Midbrain (tissue), 1 donor: ENCODE measurements around the gene CYP11A1.
A peak's percentile ranks its signal among the peaks of the same experiment; 100 is the strongest.

Experiments
- DNase-seq: peaks from one replicate; lab custom pipeline; 2025; lab: John Stamatoyannopoulos, UW

Gene CYP11A1

DNA sequence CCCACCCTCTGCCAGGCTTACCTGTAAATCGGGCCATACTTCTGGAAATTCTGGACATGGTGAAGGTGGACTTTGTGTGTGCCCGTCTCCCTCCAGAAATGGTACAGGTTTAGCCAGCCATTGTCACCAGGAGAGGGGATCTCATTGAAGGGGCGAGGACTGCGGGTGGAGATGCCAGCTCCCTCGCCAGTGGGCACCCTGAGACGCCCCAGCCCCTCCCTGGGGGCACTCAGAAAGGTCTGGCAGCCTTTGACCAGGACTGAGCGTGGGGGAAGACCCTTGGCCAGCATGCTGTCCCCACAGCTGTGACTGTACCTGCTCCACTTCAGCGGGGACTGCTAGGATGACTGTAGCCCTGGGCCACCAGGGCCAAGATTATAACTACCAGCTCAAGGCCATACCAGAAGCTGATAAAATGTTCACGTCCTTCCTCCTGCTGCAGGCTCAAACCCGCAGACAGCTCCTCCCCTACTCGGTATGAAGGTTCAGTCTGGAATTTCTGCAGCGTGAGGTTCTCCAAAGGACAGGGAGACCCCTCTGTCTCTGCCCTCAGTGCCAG is at the start of gene CYP11A1:
CYP11A1 (minus strand) TSS at position 351 of the 559 bp plus-strand sequence; CDS start at position 290, 61 bp downstream.
- no peak for DNase-seq

DNA sequence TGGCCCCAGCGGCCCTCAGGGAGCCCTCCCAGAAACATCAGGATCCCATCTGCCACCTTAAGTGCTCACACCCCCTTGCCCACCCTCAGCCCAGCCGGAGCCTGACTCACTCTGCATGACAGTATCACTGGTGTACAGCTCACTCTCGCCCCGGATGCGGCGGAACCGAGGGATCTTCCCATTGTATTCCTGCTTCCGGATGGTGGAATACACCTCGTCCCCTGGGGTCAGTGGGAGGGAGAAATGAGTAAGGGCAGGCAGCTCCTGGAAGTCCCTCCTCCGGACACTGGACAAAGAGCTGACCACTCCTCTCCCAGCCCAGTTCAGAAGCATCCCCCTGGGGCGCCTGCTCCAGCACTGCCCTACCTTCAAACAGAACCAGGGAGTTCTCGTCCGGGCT is 49.8 kb upstream of the CYP11A1 start:
- no peak for DNase-seq

DNA sequence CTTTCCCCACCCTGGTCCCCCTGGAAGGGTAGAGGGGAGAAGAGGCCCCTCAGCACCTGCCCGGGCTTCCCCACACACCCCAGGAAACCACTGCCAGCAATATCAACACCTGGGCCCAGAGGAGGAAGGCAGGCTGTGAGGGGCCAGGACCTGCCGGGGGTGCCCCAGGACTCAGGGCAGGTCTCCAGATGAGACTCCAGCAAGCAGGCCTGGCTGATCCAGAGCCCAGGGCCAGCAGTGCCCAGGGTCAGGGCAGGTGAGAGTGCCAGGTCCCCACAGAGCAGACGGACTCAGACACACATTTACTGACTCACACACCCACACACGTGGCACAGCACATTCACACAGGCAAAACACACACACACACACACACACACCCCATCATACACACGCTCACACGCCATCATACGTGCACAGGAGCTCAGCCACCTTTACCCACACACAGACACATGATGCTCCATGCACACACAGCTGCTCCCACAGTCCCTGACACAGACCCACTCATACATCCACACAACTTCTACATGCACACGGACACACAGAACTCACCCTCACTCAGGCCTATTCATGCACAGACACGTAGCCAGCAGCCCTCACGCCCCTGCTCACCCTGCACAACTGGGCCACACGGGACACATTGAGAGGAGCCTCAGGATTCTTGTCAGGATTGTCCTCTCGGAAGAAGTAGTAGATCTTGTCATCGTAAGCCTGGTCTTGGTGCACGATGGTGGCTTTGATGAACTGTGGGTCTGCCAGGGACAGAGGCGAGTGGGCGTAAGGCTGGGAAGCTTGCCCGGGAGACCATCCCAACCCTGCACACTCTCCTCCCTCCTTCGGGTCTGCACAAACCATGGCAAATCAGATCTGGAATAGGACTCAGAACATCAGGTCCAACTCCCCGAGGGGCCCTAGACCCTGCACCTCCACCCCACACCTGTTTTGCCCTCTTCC is 48.8 kb upstream of the CYP11A1 start:
- no peak for DNase-seq

DNA sequence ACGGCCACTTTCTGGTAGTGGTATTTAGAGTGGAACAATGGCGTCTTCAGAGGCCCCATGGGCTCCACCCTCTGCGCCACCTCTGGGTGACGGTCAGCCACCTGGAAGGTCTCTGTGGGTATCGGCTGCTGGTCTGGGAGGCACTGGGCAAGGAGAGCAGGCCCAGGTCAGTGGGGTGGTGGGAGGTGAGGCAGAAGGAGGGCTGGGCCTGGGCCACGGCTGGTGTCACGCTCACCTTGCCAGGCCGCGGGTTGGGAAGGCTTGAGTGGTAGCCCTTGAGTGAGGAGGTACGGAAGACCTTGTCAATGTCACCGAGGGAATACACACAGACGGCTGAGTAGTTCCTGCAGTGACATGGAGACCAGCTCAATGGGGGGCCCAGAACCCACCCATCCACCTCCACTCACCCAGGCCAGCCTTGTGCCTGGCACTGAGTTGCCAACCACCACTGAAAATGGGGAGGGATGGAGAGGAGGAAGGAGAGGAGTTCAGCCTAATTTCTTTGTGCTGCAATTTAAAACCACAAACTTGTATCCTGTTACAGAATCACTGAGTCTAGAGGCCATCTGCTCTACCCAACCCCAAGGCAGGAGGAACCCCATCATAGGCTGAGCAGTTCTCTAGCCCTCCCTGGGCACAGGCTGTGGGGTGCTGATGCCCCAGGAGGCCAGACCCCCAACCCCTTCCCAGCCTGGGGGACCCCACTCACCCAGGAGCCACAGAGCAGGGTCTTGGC is 47.3 kb upstream of the CYP11A1 start:
- DNase-seq = no peak

DNA sequence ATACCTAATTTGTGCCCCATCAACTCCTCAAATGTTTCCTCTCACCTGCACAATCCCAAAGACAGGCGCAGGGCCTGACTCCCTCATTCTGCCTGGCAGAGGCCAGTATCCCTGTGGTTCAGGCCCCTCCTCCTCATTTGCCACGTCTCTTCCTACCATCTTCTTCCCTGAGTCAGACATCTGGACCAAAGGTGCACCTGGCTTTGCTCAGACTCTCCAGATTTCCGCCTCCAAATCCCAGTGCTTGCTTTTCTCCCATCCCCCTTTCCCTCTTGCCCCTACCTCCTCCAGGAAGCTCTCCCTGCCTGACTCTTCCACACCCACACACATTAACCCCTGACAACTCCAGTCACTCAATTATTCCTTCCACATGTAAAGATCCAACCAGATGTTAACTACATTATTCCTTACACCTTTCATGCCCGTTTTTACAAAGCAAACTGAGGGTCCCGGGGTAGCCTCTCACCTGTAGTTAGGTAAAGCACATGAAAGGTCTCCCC is 46.7 kb upstream of the CYP11A1 start:
- DNase-seq = no peak

DNA sequence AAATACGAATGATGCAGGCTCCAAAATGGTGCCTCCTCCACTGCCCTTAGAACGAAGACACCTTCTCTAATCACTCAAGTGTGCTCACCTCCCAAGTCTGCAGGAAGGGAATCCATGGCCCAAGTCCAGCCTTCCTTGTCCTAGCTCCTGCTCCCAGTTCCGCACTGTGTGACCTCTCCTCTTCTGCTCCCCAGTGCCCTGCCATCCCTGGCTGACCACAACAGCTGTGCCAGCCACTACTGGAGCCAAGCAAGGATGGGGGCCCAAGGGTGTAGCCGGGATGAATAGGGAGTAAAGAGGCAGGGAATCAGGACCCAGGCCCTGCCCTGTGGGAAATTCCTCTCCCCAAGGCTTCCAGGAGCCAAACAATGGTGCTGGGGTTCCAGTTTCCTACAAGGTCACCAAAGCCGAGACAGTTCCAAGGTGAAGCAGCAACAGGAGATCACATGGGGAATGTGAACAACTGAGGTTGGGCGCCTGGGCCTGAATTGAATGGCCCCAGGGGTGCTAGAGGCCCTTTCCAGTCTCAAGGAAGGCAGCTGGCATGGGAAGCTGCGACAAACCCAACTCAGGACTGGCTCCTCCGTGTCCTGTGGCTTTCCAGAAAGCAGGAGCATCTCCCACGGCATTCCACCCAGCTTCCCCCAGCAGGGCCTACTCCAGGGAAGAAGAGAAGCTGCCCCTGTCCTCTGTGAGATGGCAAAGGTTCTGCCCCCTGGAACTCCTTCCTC is 46.1 kb upstream of the CYP11A1 start:
- DNase-seq = no peak

DNA sequence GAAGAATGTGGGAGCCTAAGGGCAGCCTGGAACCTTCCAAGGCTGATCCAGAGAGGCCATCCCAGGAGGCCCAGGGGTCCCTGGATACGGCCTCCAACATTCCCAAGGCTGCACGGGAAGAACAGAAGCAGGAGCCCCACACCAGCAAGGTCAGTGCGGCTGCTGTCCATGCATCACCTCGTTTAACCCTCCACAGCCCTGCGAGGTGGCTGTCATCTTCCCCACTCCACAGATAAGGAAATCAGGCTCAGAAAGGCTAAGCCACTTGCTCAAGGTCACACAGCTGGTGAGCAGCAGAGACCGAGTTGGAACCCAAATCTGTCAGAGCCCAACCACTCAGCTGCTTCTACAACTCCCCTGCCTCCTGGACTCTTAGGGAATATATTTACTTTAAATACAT is 44.7 kb upstream of the CYP11A1 start:
- DNase-seq = no peak

DNA sequence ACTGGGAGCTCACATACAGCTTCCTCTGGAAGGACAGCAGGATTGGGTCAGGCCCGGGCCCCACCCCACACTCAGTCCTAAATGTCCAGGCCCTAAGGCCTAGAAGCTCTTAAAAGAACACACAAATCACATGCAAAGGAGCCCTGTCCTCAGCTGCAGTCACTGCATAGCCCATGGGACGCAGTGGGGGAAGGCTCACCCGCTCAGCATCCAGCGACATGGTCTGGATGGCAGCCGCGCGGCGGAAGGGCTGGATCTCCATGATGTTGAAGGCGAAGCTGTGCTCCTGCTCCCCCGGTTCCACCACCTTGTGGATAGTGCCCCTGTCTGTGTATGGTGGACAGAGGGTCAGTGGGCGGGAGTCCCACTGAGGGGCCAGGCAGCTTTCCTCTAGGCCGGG is 44.2 kb upstream of the CYP11A1 start:
- DNase-seq = no peak

DNA sequence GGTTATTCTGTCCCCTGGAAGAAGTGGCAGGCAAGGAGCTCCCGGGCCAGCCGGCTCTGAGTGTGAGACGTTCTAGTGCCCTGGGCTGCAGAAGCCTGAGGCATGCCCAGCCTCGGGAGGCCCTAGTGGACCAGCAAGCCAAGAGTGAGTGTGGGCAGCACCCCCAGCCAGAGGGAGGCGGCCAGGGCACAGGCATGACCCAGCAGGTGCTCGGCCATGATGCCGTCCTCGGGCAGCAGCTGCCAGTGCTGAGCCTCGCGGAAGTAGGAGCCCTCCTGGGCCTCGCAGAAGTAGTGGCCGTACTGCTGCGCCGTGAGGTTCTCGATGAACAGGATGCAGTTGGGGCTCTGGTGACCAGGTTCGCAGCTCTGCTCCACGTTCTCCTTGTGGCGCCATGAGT is 43.1 kb upstream of the CYP11A1 start:
- DNase-seq = no peak

DNA sequence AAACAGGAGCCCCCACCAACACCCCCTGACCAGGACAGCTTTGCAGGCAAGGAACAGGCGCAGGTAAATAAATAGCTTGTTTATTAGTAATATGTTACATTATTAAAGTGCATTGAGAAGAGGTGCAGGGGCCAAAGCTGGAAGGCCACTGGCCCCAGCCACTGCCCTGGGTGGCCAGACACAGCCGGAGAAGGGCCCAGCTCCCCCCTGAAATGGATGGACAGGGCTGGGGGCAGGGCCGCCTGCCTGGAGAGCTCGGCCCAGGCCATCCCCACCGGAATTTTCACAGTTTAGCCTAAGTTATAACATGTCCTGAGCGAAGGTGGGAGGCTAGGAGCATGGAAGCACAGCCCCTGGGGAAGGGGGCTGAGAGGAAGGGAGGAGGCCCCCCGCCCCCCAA is 41.8 kb upstream of the CYP11A1 start:
- no peak for DNase-seq

DNA sequence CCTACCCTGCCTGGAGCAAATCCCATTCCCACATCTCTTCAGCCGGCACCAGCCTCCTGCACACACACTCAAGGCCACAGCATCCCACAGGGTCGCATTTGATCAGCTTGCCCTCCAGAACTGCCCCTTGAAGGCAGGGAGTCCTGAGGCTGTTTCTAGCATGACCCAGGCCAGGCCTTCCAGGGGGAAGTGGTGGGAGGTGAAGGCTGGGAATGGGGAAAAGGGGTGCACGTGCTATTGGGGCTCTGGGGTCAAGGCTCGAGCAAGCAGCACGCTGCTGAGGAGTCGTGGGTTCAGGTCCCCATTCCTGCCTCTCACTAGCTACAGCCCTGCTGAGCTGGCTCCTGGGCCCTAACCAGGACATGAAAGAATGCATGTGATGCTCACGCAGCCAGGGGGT is 41.4 kb upstream of the CYP11A1 start:
- DNase-seq = no peak

DNA sequence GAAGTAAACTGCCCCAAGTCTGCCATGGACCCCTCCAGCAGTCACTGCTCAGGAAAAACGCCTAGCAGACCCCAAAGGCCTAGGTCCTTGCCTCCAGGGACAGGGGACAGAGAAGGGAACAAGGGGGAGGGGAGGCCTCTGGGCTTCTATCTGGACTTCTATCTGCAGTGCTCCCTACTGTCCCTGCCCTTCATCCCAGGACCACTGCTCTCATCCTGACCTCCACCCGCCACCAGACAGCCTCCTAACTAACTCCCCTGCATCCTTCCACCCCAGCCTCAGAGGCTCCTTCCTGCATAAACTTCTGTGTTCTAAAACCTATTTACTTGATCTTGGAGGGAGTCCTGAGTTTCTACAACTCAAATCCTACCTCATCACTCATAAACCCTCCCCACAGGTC is 40.9 kb upstream of the CYP11A1 start:
- no peak for DNase-seq

DNA sequence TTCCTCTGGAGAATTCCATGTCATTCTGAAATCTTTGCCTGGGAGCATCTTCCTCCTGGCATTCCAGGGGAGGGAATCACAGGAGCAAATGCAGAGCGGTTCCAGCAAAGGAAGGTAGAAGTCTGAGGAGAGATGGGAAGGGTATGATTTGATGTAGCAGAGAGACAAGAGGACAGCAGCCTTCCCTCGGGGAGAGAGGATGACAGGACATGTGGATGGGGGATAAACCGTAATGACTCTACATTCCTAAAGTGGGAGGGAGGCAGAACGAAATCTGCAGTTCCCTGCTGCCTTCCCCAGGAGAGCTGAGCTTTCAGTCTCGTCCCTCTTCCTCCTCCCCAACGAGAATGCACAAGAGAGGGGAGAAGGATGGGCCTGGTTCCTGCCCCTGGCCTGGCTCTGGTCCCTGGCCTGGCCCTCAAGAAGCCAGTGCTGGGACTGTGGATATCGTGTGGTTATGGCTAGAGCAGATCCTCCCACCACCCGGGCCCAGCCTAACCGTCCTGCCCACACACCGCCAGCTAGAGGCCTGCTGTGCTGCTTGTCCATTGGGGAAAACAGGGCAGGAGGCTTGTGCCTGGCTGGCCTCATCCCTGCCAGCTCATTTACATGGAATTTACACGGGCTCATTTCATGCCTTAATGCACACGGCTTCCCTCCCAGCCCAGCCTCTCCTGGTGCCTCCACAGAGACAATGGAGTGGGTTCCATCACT is 39.7 kb upstream of the CYP11A1 start:
- peak; percentile 12 for DNase-seq

DNA sequence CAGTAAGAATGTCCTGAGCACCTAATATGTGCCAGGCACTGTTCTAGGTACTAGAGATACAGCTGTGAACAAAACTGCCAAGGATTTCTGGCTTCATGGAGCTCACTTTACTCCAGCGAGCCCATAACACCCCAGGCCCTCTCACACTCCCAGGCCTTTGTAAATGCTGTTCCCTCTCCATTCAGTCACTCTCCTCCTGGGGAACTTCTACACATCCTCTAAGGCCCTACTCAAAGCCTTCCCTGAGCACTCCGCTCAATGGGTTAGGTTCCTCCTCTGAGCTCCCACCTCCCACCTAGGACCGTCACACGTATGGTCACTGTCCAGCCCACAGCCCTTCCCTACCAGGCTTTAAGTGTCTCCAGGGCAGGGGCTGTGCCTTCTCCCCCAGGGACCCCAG is 39.1 kb upstream of the CYP11A1 start:
- DNase-seq = no peak

DNA sequence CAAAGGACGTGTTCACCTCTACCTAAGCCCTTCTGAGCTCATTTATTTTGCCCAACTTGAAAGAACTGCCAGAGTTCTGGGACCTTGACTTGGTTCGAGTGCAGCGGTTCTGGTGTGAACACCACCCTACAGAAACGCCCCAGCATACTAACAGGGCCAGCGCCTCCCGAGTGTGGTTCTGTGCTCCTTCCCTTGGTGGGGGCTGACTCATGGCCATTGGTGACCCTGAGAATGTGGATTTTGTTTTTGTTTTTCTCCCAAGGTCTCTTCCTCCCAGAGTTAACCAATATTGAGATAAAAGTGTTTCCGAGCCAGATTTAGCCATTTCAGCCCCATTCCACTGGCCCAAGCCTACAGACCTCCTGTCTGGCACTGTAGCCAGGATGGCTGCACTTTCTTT is 38.4 kb upstream of the CYP11A1 start:
- no peak for DNase-seq

DNA sequence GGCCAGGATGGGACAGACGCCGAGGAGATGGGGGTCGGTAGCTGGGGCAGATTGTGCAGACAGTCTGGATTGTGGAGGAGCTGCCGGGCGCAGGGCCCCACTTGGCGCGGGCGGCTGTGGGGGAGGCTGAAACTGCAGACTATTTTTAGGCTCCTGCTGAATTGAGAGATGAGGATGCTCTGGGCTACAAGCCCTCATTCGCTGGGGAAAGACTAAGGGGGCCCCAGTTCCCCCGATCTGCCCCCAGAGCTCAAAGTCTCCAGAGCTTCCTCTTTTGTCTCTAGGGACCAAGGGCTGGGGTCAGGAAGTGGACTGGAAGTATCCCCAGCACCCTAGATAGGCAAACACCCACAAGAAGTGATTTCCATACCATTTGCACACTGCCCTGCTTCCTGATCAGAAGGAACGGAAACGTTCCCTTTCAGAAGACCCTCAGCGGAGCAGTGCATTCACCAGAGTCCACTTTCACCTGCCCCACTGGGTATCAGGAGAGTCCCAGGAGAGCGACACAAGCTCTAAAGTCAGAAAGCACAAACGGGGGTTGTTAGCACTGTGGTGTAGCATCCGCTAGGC is 36.6 kb upstream of the CYP11A1 start:
- no peak for DNase-seq

DNA sequence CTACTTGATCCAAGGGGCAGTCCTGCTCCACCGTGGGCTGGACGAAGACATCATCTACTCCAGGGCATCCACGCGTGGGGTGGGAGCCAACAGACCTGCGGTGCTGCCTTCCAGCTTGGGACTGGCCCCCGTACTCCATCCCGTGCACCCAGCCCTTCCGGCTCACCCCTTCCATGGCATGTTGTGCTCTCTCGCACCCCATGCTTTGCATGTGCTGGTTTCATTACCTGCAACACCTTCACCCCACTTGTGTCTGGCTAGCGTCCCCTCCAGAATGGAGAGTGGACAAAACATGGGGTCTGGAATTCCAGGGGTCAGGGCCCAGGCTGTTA is 36.1 kb upstream of the CYP11A1 start:
- no peak for DNase-seq

DNA sequence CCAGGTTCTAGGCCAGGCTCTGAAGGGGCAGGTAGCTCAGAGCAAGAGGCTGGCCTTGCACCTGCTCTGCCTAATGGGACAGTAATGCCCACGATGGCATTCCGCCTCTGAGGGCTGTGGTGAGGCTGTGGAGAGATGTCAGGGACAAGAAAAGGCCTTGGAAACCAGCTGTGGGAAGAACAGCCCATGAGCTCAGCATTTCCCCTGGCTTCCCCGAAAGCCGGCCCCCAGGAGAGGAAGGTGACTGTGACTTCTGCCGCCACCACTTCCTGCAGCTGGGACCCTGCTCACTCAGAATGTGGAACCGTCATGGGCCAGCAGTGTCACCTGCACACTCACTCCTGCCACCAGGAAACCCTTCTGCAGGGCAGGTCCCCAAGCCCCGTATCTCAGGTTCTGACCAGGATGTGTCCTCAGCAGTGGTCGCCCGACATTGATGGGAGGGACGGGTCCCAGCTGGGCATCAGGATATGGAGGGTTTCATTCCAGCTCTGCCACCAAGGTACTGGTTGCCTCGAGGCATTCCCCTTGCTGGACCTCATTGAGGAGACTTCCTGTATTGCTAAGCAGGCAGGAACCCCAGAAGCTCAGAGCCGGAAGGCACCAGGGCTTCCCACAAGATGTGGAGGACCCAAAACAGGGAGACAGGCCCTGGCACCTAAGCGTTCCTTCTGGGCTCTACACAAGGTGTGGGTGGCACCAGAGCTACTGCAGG is 35.6 kb upstream of the CYP11A1 start:
- no peak for DNase-seq

DNA sequence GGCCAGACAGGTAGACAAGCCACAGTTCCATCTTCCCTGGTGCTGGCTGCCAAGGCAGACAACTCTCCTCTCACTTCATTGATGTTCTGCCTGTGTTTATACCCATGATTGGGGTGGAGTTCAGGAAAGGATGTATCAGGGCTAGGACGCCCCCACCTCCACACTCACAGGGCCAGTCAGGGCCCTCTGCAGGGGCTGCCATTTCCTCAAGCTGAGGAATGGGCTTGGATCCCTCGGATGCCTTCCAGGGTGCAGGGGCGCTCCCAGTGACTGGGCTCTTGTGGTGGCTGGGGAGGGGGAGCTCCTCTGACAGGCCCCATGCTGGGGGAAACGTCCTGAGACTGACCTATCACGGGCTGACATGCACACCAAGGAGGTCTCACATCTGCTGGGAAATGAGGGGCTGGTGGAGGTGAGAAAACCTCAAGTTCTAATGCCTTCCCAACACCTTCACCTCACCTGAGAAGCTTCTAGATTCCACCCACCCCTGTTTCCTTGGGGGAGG is 34.9 kb upstream of the CYP11A1 start:
- DNase-seq = no peak
